Glomerular visceral epithelial cell (primary cell): ENCODE results near the gene ATOX1.
"Not testable (repeated sequence)": the region's sequence is repeated elsewhere in the genome, so short reads cannot be mapped to it uniquely, and the experiment has no call there.

ENCODE experiments used
- DNase-seq: peaks from one replicate; pipeline ENCODE4 v3.0.0-alpha.2; 2016; ENCODE audit errors: extremely low spot score

The ATOX1 gene

DNA sequence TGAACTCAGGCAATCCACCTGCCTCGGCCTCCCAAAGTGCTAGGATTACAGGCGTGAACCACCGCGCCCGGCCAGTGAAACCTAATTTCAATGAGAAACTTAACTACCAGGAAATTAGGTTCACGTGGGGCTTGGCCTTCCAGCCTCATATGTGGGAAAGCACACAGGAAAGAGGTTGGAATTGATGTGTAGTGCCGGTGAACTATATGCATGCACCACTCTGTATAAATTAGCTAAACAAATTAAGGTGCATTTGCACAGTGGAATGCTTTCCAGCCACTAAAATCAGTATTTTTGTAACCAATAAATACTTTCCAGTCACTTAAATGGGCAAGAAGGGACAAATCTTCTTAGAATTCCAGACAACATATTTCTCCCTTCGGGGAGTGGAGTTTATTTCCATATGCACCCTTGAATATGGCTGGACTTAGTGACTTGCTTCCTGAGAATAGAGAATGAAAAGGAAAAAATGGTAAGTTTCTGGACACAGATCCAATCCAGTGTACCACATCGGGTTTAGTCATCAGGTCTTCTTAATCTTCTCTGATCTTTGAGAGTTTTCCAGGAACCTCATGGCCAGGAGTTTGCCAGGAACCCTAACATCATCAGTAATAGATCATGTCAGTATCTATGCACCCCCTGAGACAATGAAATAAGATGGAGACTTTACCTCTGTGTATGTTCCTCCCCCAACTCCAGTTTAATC, 24.9 kb downstream of the ATOX1 start:
- DNase-seq, result no peak

DNA sequence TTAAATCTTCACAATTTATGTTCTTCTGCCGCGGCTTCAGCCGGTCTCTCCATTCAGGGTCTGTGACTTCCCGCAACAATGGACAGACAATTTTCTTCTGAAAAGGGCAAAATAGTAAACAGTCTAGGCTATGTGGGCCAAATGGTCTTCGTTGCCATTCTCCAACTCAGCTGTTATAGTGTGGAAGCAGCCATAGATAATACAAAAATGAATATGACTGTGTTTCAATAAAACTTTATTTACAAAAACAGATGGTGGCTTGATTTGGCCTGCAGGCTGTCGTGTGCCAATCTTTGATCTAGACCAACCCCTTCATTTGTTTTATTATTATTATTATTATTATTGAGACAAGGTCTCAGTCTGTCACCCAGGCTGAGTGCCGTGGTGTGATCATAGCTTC, 28.1 kb downstream of the ATOX1 start:
- DNase-seq, result no peak

DNA sequence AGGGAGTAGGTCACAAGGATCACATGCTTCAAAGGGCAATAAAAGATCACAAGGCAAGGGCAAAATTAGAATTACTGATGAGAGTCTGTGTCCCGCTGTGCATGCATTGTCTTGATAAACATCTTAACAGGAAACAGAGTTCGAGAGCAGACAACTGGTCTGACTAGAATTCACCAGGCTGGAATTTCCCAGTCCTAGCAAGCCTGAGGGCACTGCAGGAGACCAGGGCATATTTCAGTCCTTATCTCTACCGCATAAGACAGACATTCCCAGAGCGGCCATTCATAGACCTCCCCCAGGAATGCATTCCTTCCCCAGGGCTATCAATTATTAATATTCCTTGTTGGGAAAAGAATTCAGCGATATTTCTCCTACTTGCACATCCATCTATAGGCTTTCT, 28.8 kb downstream of the ATOX1 start:
- peak; percentile 60 for DNase-seq

DNA sequence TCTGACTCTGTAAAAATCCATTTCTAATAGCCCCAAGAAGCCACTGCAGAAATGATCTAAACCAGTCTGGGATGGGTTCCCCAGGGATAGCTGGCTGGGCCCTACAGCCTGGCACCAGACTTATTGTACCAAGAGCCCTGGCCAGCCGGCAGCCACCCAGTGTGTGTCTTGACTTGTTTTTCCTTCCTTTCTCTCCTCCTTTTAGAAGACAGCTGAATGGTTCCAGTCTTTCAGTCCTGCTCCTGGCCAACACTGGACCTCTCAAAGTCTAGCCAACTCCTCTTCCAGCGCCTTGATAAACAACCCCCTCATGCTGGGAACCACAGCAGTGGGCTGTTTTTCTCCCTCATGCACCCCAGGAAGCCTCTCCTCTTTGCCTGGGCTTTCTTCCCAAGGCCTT, 34.1 kb downstream of the ATOX1 start:
- no peak for DNase-seq

DNA sequence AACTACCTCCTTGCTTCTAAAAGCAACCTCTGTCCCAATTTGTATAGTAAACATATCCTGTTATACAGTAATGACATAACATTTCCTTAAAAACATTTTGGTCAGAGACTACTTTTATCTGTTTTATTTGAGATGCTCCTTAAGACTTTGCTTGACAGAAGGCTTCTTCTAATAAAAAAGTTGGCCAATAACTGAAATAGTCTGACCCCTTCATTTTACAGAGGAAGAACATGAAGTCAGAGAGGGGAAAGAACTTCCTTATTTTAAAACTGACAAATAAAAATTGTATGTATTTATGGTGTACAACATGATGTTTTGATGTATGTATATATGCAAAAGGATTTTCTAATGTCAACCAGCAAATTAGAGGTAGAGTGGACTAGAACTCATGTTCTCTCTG, 35.9 kb downstream of the ATOX1 start:
- DNase-seq, result no peak

DNA sequence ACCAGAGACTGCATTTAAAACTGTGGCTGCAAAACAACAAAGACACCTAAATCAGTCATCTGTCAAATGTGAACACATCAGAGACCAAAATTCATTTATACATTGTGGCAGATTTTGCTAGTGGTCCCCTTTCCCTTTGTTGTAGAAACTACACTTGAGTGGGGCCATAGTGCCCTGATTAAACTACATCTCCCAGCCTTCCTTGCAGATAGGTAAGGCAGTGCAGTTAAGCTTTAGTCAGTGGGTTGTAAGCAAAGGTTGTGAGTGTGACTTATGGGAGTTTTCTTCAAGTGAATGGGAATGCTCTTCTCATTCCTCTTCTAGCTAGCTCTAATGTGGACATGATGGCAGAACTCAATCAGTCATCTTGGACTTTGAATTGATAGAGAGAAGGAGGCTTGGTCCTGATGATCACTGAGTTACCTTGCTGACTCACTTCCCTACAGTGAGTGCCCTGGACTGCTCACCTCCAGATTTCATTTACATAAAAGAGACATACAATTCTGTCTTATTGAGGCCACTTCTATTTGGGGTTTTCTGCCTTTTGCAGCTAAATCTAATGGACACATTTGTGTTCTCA, 36.5 kb downstream of the ATOX1 start:
- DNase-seq, result no peak

DNA sequence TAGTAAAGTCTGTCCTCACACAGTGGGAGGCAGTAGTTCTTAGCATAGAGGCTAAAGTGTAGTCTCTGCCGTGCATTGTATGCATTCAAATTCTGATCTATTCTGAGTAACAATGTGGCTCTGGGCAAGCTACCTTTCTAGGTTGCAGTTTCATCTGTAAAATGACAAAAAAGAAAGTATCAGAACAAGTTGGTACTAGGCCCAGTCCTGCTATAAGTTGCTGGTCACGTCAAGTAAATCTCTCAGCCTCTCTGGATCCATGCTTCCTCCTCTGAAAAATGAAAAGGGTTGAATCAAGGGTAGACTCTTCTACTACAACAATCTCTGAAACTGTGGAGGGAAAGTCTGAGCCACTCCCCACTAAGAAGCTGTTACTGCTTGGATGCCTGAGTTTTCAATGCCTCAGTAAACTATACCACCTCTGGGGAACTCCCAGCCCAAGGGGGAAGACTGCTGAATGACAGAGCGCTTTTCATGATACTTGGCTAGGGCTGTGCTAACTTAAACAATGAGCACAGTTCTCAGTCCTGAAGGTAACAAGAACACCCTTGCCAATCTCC, 37.3 kb downstream of the ATOX1 start:
- no peak for DNase-seq

DNA sequence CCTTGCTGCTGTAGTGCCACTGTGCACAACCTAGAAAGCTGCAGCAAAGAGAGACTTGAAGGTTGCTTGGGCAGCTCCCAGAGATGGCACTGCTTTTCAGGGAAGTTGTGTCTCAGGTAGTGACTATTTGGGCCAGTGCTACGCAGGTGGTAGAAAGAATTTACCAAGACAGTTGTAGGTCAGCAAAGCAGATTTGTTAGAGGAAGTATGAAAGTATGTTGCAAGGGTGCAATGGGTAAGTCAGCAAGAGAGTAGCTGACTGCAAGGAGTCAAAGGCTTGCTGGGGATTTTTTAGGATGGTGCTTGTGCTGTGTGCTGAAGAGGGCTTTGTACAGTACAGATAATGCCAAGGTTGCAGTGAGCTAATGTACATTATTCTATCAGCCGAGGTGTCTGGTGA, 38.2 kb downstream of the ATOX1 start:
- DNase-seq, result no peak

DNA sequence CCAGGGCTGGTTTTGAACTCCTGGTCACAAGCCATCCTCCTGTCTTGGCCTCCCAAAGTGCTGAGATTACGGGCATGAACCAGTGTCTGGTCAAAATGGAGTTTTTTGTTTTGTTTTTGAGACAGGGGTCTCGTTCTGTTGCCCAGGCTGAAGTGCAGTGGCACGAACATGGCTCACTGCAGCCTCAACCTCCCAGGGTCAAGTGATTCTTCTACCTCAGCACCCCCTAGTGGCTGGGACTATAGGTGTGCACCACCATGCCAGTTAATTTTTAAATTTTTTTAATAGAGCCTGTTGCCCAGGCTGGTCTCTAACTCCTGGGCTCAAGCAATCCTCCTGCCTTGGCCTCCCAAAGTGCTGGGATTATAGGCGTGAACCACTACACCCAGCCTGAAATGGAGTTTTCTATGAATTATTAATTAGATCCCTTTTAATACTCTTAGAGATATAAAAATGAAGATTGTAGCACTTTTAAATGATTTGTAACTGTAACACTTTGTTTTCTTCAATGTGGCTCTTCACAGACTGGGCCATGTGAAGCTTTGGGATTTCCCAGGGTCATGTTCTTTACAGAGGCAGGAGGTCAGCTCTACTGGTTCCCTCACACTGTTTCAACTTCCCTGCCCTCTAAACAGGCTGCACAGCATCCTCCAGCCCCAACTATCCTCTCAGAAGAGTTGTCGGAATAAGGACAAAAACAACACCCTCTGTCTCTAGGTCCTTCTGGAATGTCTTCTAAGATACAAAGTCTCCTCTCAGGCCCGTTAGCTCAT, 39.0 kb downstream of the ATOX1 start:
- no peak for DNase-seq

DNA sequence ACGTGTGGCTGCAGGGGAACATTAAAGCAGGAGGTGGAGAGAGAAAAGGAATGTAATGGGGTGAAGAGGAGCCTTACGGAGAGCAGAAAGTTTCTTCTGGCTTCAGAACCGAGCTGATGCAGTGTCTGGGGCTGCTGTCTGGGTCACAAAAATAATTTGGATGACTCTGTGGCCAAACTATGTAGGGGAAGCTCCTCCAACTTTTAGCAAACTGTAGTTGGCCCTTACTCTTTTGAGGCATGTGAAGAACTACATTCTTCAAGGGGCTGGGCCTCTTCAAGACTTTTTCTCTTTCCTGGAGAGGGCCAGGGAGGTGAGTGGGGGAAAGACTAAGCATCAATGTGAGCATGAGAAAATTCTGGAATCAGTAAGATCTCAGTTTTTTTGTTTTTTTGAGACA, 39.8 kb downstream of the ATOX1 start:
- no peak for DNase-seq

DNA sequence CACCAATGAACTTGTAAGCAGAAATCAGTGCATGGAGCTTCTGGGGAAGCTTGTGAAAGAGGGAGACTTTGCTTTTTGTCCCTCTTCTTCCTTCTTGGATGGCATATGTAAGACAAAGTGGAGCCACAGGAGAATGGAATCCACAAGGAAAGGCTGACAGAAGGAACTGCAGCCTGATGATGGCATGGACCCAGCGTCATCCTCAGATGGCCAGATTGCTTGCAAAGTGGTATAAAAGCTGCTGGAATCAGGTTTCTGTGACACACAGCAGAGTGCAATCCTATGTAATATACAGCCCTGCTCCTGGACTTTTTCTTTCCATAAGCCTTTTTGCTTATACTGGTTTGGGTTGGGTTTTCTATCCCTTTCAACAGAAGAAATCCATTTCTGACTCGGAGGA, 40.3 kb downstream of the ATOX1 start:
- DNase-seq, result no peak

DNA sequence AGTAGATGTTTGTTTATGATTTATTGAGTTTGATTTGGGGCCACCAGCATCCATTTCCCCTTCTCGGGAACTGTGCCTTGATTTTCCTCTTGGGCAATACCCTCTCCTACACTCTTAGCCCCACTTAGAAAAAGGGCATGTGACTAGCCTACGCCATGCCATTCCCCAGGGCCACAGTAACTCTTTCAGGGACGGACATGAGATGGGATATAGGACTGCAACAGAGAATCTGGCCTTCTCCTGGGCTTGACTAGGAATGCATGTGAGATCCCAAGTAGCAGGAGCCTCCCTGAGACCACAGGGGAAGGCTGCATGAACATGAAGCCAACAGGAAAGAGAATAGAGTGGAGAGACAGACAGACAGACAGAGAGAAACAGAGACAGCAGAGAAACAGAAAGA, 41.0 kb downstream of the ATOX1 start:
- no peak for DNase-seq

DNA sequence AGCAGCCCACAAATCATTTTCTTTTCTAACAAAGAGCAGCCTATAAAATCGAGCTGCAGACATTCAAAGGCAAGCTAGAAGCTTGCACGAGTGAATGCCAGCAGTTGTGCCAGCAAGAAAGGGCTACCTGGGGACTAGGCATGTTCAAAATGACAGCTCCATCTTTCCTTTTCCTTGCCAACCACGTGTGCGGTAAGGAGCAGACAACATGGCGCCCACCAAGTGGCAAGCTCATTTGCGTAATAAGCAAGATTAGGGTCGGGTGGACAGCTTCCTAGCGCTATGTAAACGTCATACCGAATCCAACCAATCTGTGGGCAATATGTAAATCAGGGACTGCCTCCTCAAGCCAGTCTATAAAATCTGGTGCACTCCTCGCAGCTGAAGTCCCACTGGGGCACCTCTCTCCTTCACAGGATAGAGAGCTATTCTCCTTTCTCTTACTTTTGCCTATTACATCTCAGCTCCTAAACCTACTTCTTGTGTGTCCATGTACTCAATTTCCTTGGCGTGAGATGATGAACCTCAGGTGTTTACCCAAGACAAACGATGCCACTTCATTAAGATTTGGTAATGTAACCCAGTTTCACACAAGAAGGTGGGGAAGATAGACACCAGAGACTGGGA, 49.2 kb downstream of the ATOX1 start:
- no peak for DNase-seq

DNA sequence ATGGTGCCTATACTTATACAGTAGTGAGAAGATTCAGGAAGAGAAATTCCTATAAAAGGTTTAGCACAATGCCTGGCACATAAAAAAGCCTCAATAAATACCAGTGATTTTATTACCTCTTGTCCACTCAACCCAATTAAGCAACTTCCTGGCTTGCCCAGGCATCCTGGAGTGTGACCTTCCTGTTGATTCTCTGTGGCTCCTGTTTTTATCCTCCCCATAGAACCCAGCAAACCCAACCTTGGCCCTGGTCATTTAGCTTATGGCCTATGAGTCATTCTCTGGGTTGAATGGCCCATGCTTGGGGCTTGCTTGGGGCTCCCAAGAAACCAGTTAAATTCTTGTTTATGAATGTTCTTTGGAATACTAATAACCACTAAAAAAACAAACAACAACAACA, 50.3 kb downstream of the ATOX1 start:
- no peak for DNase-seq

DNA sequence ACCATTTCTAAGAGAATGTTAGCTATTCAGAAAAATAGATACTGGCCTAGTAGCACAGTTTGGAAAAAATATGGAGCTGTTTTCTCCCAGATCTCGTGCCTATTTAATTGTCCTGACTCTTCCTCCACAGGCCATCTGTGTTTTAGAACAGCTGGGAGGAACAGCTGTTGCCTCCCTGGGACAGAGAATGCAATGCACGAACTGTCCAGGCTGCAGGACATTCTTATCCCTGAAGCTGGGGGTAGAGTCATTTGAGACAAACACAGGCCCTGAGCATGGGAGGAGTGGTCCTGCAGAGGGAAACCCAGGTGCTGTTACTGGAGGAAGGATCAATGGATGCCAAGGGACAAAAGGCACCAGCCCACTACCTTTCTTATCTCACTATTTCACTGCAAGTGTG, 50.9 kb downstream of the ATOX1 start:
- no peak for DNase-seq

DNA sequence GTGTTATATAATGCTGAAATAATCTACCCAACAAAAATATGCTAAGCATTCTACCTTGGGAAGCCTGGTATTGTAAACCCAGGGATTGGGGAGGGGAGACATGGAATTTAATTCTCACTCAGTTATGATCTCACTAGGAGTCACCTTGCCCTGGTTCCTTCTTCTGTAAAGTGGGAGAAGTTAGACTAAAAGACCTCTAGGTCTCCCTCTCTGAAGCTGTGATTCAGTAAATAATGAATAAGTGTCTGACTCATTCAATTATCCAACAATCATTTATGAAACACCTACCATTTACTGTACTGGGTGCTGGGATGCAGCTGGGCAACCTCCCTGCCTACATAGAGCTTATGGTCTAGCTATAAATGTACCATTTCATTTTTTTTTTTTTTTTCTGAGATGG, 51.5 kb downstream of the ATOX1 start:
- peak; percentile 54 for DNase-seq

DNA sequence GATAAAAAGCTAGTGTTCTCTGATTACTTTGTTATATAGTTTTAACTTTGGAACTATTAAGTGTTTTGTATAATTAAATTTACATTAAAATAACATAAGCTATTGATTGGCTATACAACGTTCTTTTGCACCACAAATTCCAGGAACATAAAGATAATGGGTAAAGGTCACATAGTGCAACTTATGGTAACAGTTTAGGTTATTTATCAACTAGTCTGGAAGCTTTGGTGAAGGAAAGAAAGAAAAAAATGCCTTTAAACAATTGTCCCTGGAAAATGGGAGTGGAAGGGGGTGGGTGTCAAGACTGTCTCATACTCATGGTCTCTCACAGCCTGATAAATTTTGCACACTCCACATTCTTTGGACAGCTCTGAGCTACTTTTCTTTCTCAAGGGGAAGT, 54.7 kb downstream of the ATOX1 start:
- DNase-seq, result no peak

DNA sequence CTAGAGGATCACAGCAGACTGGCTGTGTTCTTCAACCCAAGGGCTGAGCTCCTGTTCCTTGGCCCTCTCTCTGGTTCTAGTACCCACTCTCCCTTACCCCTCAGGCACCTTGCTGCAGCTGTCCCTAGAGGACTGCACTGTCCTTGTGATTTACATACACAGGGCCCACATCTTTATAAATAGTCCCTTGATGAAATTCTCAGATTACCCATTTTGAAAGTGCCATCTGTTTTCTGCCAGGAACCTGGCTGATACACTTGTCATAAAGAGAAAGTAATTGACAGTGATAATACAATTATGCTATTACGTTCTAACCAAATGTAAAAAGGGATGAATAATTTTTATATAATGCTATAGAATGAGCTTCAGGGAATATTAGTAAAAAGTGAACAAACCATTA, 55.2 kb downstream of the ATOX1 start:
- DNase-seq, result no peak

DNA sequence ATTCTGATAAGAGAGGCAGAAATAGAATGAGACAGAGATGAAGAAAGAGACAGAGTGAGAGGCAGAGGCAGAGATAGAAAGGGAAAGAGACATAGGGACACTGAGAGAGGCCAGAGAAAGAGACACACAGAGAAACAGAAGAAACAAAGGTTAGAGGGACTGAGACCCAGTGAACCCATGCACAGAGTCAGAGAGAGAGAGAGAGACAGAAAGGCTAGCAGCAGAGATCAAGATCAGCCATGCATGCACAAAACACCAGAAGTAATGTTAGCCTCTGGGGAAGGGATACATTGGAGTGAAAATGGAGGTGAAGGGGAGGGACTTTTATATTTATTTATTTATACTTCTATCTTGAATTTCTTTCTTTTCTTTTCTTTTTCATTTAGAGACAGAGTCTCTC, 57.6 kb downstream of the ATOX1 start:
- no peak for DNase-seq

DNA sequence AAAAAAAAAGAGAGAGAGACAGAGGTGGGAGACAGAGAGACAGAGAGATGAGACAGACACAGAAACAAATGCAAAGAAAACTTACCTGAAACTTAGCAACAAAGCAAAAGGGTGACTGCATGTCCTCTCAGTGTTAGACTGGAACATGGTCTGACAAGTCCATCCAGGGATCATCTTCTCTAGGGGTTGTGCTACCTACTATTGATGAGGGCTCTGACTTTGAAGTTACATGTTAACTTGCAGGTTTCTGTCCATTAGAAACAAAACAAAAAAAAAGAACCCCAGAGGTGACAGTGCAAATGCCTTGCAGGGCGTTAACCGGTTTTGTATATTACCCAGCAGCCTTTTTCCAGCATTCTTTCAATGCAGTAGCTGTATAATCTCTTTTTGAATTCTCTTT, 58.1 kb downstream of the ATOX1 start:
- no peak for DNase-seq

DNA sequence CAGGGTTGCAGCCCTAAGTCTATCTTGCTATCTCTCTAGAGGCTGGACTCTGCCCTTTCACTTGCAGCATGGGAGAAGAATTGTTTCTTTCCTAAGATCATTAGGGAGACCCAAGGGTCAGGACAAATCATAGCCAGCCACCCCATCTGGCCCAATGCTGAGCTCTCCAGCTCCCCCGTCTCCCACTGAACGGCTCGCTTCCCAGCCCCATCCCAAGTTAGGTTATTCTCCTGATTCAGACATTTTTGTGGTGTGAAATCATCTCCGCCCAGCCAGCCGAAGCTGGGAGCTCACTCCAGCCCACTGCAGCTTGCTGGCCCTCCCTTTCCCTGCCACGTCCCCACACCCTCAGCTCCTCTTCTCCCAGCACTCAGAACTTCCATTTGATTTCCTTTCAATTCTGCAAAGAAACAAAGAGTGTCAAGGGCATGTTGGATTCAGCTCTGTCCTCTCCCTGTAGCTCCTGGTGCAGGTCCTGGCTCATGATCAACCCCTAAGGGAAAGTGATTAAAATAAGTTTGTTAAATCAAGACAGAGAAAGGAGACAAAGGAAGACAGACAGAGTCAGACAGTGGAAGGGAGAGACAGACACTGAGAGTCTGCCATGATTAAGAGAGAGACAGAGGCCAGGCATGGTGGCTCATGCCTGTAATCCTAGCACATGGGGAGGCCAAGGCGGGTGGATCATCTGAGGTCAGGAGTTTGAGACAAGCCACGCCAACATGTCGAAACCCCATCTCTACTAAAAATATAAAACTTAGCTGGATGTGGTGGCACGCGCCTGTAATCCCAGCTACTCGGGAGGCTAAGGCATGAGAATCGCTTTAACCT, 59.1 kb downstream of the ATOX1 start:
- peak; percentile 99 for DNase-seq

DNA sequence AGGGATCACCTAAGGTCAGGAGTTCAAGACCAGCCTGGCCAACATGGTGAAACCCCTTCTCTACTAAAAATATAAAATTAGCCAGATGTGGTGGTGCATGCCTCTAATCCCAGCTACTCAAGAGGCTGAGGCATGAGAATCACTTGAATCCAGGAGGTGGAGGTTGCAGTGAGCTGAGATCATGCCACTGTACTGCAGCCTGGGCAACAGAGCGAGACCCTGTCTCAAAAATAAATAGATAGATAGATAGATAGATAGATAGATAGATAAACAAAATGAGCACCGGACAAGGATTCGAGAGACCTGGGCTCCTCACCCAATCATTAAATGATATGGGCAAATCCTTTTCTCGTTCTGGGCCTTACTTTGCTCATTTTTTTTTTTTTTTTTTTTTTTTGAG, 60.4 kb downstream of the ATOX1 start:
- DNase-seq, result not testable (repeated sequence)
